Measurements from ENCODE around the gene CAPG. TPM values are rescaled to one million over a fixed set of nuclear protein-coding genes. Genes with fewer than 3 reads are reported as not detected.

The CAPG gene
- total and polyA plus RNA-seq, 9 of the 15 experiments (the other 6 are each of a cell fraction or from before 2014, with no cell fraction given), result 10.6 to 90.4 (median 56.0) TPM

DNA sequence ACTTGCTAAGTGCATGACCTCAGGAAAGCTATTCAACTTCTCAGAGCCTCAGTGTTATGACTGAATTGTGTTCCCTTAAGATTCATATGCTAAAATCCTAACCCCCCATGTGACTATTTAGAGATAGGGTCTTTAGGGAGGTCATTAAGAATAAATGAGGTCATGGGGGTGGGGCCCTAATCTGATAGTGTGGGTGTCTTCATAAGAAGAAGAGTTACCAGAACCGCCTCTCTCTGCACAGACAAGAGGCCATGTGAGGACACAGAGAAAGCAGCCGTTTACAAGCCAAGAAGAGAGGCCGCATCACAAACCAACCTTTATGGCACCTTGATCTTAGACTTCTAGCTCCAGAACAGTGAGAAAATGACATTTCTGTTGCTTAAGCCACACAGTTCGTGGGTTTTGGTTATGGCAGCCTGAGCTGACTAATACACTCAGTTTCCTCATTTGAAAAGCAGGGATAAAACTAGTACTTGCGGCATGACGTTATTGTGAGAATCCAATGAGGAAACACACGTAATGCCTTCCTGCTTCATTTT lies 18.2 kb upstream of the CAPG start (continued):
- TF ChIP-seq, protein P1, sequence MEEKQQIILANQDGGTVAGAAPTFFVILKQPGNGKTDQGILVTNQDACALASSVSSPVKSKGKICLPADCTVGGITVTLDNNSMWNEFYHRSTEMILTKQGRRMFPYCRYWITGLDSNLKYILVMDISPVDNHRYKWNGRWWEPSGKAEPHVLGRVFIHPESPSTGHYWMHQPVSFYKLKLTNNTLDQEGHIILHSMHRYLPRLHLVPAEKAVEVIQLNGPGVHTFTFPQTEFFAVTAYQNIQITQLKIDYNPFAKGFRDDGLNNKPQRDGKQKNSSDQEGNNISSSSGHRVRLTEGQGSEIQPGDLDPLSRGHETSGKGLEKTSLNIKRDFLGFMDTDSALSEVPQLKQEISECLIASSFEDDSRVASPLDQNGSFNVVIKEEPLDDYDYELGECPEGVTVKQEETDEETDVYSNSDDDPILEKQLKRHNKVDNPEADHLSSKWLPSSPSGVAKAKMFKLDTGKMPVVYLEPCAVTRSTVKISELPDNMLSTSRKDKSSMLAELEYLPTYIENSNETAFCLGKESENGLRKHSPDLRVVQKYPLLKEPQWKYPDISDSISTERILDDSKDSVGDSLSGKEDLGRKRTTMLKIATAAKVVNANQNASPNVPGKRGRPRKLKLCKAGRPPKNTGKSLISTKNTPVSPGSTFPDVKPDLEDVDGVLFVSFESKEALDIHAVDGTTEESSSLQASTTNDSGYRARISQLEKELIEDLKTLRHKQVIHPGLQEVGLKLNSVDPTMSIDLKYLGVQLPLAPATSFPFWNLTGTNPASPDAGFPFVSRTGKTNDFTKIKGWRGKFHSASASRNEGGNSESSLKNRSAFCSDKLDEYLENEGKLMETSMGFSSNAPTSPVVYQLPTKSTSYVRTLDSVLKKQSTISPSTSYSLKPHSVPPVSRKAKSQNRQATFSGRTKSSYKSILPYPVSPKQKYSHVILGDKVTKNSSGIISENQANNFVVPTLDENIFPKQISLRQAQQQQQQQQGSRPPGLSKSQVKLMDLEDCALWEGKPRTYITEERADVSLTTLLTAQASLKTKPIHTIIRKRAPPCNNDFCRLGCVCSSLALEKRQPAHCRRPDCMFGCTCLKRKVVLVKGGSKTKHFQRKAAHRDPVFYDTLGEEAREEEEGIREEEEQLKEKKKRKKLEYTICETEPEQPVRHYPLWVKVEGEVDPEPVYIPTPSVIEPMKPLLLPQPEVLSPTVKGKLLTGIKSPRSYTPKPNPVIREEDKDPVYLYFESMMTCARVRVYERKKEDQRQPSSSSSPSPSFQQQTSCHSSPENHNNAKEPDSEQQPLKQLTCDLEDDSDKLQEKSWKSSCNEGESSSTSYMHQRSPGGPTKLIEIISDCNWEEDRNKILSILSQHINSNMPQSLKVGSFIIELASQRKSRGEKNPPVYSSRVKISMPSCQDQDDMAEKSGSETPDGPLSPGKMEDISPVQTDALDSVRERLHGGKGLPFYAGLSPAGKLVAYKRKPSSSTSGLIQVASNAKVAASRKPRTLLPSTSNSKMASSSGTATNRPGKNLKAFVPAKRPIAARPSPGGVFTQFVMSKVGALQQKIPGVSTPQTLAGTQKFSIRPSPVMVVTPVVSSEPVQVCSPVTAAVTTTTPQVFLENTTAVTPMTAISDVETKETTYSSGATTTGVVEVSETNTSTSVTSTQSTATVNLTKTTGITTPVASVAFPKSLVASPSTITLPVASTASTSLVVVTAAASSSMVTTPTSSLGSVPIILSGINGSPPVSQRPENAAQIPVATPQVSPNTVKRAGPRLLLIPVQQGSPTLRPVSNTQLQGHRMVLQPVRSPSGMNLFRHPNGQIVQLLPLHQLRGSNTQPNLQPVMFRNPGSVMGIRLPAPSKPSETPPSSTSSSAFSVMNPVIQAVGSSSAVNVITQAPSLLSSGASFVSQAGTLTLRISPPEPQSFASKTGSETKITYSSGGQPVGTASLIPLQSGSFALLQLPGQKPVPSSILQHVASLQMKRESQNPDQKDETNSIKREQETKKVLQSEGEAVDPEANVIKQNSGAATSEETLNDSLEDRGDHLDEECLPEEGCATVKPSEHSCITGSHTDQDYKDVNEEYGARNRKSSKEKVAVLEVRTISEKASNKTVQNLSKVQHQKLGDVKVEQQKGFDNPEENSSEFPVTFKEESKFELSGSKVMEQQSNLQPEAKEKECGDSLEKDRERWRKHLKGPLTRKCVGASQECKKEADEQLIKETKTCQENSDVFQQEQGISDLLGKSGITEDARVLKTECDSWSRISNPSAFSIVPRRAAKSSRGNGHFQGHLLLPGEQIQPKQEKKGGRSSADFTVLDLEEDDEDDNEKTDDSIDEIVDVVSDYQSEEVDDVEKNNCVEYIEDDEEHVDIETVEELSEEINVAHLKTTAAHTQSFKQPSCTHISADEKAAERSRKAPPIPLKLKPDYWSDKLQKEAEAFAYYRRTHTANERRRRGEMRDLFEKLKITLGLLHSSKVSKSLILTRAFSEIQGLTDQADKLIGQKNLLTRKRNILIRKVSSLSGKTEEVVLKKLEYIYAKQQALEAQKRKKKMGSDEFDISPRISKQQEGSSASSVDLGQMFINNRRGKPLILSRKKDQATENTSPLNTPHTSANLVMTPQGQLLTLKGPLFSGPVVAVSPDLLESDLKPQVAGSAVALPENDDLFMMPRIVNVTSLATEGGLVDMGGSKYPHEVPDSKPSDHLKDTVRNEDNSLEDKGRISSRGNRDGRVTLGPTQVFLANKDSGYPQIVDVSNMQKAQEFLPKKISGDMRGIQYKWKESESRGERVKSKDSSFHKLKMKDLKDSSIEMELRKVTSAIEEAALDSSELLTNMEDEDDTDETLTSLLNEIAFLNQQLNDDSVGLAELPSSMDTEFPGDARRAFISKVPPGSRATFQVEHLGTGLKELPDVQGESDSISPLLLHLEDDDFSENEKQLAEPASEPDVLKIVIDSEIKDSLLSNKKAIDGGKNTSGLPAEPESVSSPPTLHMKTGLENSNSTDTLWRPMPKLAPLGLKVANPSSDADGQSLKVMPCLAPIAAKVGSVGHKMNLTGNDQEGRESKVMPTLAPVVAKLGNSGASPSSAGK (IDR thresholded peaks at IDR 0.05), result peak; percentile 50
- TF ChIP-seq, protein P2, sequence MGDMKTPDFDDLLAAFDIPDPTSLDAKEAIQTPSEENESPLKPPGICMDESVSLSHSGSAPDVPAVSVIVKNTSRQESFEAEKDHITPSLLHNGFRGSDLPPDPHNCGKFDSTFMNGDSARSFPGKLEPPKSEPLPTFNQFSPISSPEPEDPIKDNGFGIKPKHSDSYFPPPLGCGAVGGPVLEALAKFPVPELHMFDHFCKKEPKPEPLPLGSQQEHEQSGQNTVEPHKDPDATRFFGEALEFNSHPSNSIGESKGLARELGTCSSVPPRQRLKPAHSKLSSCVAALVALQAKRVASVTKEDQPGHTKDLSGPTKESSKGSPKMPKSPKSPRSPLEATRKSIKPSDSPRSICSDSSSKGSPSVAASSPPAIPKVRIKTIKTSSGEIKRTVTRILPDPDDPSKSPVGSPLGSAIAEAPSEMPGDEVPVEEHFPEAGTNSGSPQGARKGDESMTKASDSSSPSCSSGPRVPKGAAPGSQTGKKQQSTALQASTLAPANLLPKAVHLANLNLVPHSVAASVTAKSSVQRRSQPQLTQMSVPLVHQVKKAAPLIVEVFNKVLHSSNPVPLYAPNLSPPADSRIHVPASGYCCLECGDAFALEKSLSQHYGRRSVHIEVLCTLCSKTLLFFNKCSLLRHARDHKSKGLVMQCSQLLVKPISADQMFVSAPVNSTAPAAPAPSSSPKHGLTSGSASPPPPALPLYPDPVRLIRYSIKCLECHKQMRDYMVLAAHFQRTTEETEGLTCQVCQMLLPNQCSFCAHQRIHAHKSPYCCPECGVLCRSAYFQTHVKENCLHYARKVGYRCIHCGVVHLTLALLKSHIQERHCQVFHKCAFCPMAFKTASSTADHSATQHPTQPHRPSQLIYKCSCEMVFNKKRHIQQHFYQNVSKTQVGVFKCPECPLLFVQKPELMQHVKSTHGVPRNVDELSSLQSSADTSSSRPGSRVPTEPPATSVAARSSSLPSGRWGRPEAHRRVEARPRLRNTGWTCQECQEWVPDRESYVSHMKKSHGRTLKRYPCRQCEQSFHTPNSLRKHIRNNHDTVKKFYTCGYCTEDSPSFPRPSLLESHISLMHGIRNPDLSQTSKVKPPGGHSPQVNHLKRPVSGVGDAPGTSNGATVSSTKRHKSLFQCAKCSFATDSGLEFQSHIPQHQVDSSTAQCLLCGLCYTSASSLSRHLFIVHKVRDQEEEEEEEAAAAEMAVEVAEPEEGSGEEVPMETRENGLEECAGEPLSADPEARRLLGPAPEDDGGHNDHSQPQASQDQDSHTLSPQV (IDR thresholded peaks at IDR 0.05), result peak; percentile 77
- TF ChIP-seq, protein P3, sequence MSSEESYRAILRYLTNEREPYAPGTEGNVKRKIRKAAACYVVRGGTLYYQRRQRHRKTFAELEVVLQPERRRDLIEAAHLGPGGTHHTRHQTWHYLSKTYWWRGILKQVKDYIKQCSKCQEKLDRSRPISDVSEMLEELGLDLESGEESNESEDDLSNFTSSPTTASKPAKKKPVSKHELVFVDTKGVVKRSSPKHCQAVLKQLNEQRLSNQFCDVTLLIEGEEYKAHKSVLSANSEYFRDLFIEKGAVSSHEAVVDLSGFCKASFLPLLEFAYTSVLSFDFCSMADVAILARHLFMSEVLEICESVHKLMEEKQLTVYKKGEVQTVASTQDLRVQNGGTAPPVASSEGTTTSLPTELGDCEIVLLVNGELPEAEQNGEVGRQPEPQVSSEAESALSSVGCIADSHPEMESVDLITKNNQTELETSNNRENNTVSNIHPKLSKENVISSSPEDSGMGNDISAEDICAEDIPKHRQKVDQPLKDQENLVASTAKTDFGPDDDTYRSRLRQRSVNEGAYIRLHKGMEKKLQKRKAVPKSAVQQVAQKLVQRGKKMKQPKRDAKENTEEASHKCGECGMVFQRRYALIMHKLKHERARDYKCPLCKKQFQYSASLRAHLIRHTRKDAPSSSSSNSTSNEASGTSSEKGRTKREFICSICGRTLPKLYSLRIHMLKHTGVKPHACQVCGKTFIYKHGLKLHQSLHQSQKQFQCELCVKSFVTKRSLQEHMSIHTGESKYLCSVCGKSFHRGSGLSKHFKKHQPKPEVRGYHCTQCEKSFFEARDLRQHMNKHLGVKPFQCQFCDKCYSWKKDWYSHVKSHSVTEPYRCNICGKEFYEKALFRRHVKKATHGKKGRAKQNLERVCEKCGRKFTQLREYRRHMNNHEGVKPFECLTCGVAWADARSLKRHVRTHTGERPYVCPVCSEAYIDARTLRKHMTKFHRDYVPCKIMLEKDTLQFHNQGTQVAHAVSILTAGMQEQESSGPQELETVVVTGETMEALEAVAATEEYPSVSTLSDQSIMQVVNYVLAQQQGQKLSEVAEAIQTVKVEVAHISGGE (CRISPR knock-in tag; IDR thresholded peaks at IDR 0.05), result no peak
- TF ChIP-seq ESRRA (IDR thresholded peaks at IDR 0.05; ENCODE audit: borderline replicate concordance, low read depth) (no peak), JUN (IDR thresholded peaks at IDR 0.05; ENCODE audit: borderline replicate concordance, low read depth, low read length) (peak; percentile 9; the same call in 1 of the 2 replicates), JUN (CRISPR knock-in tag; IDR thresholded peaks at IDR 0.05; ENCODE audit: borderline replicate concordance) (no peak)
